Body of pancreas (tissue), 4 donors: ENCODE results near the gene C2orf76.

ENCODE experiments used
- CTCF ChIP-seq, 7 experiments: fragments of 450-650 bp in 4 of 7; fragments of 200-600 bp in 3 of 7; sonication (generic) in 3 of 7; IDR thresholded peaks; one replicate each; pipeline ENCODE4 v1.5.1; 2016 to 2019; ENCODE audit warnings: antibody characterized with exemption in 7 of 7
- POLR2A ChIP-seq, 3 donors: fragments of 450-650 bp; IDR thresholded peaks; one replicate each; pipeline ENCODE4 v1.6.1; 2016; ENCODE audit warnings: antibody characterized with exemption in 3 of 3, mild to moderate bottlenecking in 2 of 3

GRCh38 chr2:119295688-119296375 is 70.8 kb downstream of the C2orf76 start:
- TF ChIP-seq CTCF (IDR thresholded peaks at IDR 0.05) (no peak), POLR2A (IDR thresholded peaks at IDR 0.05) (no peak)
